Epithelial cell of esophagus (primary cell): Measurements from ENCODE around the gene ERRFI1.

ENCODE experiments used
- DNase-seq: peaks from one replicate; pipeline ENCODE4 v3.0.0; 2010; ENCODE audit warnings: low read depth
- H3K4me3 ChIP-seq: 2 replicates; pipeline ENCODE4 v1.5.1; 2011; ENCODE audit warnings: mild to moderate bottlenecking, low read length, control low read depth
- TF ChIP-seq, protein P1 (sequence below): IDR thresholded peaks from 2 replicates; pipeline ENCODE4 v1.5.1; 2011; ENCODE audit warnings: low read depth, mild to moderate bottlenecking, low read length, control low read depth, inconsistent platforms; ENCODE audit not compliant: insufficient read depth; ENCODE audit errors: missing control alignments

ERRFI1 gene

DNA sequence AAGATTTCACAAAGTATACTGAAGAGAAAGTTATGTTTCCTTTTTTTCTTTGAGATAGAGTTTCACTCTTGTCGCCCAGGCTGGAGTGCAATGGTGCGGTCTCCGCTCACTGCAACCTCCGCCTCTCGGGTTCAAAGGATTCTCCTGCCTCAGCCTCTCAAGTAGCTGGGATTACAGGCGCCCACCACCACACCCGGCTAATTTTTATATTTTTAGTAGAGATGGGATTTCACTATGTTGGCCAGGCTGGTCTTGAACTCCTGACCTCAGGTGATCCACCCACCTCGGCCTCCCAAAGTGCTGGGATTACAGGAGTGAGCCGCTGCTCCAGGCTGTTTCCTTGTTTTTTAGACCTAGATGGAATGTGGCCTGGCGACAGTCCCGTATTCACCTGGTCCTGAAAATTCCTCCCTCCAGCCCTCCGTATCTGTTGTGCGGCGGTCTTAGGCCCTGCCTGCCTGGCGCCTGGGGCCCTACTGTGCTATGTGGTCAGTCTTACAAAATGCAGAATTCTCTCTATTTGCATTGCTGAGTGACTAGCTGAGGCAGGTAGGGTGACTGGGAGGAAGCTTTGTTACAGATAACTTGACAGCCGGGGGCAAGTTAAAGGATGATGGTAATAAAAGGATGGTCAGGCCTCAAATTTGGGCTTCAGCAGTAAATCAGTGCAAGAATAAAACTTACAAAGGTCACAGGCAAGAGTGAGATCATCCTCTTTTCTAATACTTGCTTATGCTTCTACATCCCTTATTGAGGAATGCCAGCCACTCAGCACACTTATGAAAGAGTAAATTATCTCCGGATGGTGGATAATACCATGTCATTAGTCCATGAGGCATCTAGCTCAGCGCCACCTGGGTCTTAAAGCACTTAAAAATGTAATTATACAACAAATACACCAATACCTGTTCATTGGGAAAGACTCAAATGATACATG, 34.3 kb downstream of the ERRFI1 start:
- TF ChIP-seq, protein P1, sequence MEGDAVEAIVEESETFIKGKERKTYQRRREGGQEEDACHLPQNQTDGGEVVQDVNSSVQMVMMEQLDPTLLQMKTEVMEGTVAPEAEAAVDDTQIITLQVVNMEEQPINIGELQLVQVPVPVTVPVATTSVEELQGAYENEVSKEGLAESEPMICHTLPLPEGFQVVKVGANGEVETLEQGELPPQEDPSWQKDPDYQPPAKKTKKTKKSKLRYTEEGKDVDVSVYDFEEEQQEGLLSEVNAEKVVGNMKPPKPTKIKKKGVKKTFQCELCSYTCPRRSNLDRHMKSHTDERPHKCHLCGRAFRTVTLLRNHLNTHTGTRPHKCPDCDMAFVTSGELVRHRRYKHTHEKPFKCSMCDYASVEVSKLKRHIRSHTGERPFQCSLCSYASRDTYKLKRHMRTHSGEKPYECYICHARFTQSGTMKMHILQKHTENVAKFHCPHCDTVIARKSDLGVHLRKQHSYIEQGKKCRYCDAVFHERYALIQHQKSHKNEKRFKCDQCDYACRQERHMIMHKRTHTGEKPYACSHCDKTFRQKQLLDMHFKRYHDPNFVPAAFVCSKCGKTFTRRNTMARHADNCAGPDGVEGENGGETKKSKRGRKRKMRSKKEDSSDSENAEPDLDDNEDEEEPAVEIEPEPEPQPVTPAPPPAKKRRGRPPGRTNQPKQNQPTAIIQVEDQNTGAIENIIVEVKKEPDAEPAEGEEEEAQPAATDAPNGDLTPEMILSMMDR: no peak
- no peak overlapping the region for H3K4me3 ChIP-seq
- DNase-seq: no peak

GRCh38 chr1:7989762-7990428, 36.2 kb downstream of the ERRFI1 start:
- no peak for DNase-seq
- TF ChIP-seq, protein P1: no peak
- no peak overlapping the region for H3K4me3 ChIP-seq

DNA sequence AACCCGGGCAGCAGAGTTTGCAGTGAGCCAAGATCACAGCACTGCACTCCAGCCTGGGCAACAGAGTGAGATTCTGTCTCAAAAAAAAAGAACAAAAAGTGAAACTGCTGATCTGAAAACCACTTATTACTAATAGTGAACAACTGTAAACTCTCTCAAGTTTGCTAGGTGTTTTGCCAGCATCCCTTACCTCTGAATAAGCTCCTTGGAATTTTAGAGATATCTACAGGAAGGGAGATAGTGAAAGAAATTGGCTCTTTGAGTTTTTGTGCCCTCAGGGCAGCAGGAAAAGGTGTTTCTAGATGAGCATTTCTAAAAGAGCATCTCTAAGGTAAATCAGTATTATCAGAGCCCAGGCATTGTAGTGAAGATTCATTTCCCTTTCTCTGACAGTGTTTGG, 37.5 kb downstream of the ERRFI1 start:
- no peak overlapping the region for H3K4me3 ChIP-seq
- peak; percentile 59 for DNase-seq
- TF ChIP-seq, protein P1: no peak

- DNase-seq: no peak
- TF ChIP-seq, protein P1: no peak
- H3K4me3 ChIP-seq: no peak overlapping the region
These were observed 38.6 kb downstream of the ERRFI1 start for GRCh38 chr1:7987528-7987927.

- no peak overlapping the region for H3K4me3 ChIP-seq
- no peak for DNase-seq
- TF ChIP-seq, protein P1: no peak
These were observed 40.1 kb downstream of the ERRFI1 start for GRCh38 chr1:7985851-7986612.

GRCh38 chr1:7984811-7985210, 41.3 kb downstream of the ERRFI1 start:
- no peak overlapping the region for H3K4me3 ChIP-seq
- TF ChIP-seq, protein P1: no peak
- DNase-seq: no peak
